Measurements from ENCODE around the gene SPINT4. TPM values are rescaled to one million over a fixed set of nuclear protein-coding genes. Genes with fewer than 3 reads are reported as not detected.

Gene SPINT4
- polyA plus RNA-seq, 6 donors from 2014 or later = not detected

DNA sequence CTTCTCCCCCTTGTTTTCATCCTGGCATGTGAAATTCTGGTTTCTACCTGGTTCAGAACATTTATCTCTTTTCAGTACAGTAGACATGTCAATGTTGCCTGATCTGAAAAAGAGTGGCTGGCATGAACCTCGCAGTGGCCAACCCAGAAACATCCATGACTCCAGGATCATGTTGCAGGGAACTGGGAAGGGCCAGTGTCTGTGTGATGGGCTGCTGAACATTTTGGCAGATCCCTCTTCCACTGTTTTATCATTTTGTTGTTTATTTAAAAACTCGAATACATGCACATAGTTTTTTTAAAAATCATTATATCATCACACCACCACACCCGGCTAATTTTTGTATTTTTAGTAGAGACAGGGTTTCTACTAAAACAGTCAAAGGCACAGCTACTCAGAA lies 50.5 kb downstream of the SPINT4 start:
- H3K4me3 Mint-ChIP-seq = no peak overlapping the region
- no peaks in the 10 kb centered on the region for H3K36me3 Mint-ChIP-seq
- H3K27me3 Mint-ChIP-seq = peaks cover 10 to 29% (median 27%) of the 10 kb centered on the region in 3 donors
- peaks cover 0 to 7% (median 5%) of the 10 kb centered on the region in 3 donors for H3K4me1 Mint-ChIP-seq
- H3K9me3 Mint-ChIP-seq = no peaks in the 10 kb centered on the region
- no peak overlapping the region for H3K27ac Mint-ChIP-seq
- ATAC-seq (ENCODE audit: low read depth in 2 of 2) (no peak), DNase-seq (no peak)

DNA sequence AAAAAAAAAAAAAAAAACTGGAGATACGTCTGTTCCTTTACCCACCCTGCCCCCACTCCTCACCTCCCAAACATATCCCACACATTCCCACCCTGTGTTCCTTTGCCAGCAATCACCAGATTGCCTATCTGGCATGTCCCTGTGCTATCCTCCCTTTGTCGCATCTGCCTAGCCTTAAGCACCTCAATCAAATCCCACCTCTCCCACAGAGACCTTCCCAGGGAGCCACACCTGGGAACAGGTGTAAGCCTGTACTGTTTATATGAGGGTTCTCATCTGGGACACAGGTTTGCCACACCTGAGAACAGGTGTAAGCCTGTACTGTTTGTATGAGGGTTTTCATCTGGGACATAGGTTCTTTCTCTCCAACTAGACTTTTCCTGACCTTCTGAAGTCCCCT lies 52.8 kb downstream of the SPINT4 start:
- DNase-seq = no peak

DNA sequence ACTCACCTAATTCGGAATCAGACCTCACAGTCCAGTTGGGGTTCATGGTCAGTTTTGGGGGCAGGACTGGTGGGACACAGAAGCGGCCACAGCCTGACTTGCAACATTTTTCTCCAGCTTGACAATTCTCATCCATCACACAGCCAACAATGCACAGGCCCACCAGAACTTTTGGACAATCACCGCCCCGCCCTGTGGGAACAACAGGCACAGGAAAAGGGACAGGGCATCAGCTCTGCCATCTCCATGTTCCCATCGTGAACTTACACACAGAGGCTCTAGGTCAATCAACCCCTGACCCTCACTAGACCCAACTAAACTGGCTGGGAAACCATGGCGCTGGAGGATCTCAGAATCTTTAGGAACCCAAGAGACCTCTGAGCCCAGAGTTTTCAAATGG lies 53.3 kb downstream of the SPINT4 start:
- H3K36me3 Mint-ChIP-seq = no peaks in the 10 kb centered on the region
- H3K27ac Mint-ChIP-seq = no peak overlapping the region
- peaks cover 16 to 45% (median 37%) of the 10 kb centered on the region in 3 donors for H3K27me3 Mint-ChIP-seq
- no peak for ATAC-seq (ENCODE audit: low read depth in 2 of 2)
- DNase-seq = no peak
- H3K4me1 Mint-ChIP-seq = peaks cover 0 to 7% (median 5%) of the 10 kb centered on the region in 3 donors
- H3K9me3 Mint-ChIP-seq = no peaks in the 10 kb centered on the region
- peak overlapping the region in 1 of 8 donors; percentile 19 for H3K4me3 Mint-ChIP-seq

More for the DNA sequence above, 52.8 kb downstream of the SPINT4 start:
- H3K9me3 Mint-ChIP-seq = no peaks in the 10 kb centered on the region
- peaks cover 0 to 7% (median 5%) of the 10 kb centered on the region in 3 donors for H3K4me1 Mint-ChIP-seq
- ATAC-seq (ENCODE audit: low read depth in 2 of 2) = no peak
- no peaks in the 10 kb centered on the region for H3K36me3 Mint-ChIP-seq
- peak overlapping the region in 1 of 6 donors; percentile 38 for H3K27ac Mint-ChIP-seq
- H3K4me3 Mint-ChIP-seq = no peak overlapping the region
- peaks cover 16 to 40% (median 33%) of the 10 kb centered on the region in 3 donors for H3K27me3 Mint-ChIP-seq

Other genes with a start within 250 kb of the SPINT4 start
- not detected for gene SPINT3, start 206.7 kb upstream of the SPINT4 start, polyA plus RNA-seq (ENCODE audit: low read depth in 6 of 6)
- gene WFDC6, start 182.9 kb upstream of the SPINT4 start, polyA plus RNA-seq (ENCODE audit: low read depth in 6 of 6) = not detected
- not detected for gene EPPIN, start 174.9 kb upstream of the SPINT4 start, polyA plus RNA-seq (ENCODE audit: low read depth in 6 of 6)
- not detected for gene WFDC8, start 143.1 kb upstream of the SPINT4 start, polyA plus RNA-seq (ENCODE audit: low read depth in 6 of 6)
- not detected for gene WFDC10A, start 92.6 kb upstream of the SPINT4 start, polyA plus RNA-seq (ENCODE audit: low read depth in 6 of 6)
- gene WFDC9, start 91.1 kb upstream of the SPINT4 start, polyA plus RNA-seq (ENCODE audit: low read depth in 6 of 6) = not detected
- not detected for gene WFDC11, start 52.1 kb upstream of the SPINT4 start, polyA plus RNA-seq (ENCODE audit: low read depth in 6 of 6)
- gene WFDC13, start 20.3 kb upstream of the SPINT4 start, polyA plus RNA-seq (ENCODE audit: low read depth in 6 of 6) = not detected
- gene WFDC10B, start 17.3 kb upstream of the SPINT4 start, polyA plus RNA-seq (ENCODE audit: low read depth in 6 of 6) = not detected
- not detected for gene WFDC3, start 69.5 kb downstream of the SPINT4 start, polyA plus RNA-seq (ENCODE audit: low read depth in 6 of 6)
- gene DNTTIP1, start 69.6 kb downstream of the SPINT4 start, polyA plus RNA-seq (ENCODE audit: low read depth in 6 of 6) = 10 to 100 TPM; 27.9 to 44.5 (median 37.7) TPM
- gene UBE2C, start 90.3 kb downstream of the SPINT4 start, polyA plus RNA-seq (ENCODE audit: low read depth in 6 of 6) = under 1 TPM in 1 of 6 donors, not detected in 5; 0.53 TPM
- 1 to 10 TPM in 1 of 6 donors, under 1 TPM in 2, not detected in 3; 0.64 to 1.2 (median 0.69) TPM for gene TNNC2, start 105.0 kb downstream of the SPINT4 start, polyA plus RNA-seq (ENCODE audit: low read depth in 6 of 6)
- 1 to 10 TPM in 3 of 6 donors, under 1 TPM in 2, not detected in 1; 0.45 to 1.9 (median 1.1) TPM for gene SNX21, start 111.5 kb downstream of the SPINT4 start, polyA plus RNA-seq (ENCODE audit: low read depth in 6 of 6)
- 10 to 100 TPM; 35.4 to 46.7 (median 38.7) TPM for gene ACOT8, start 135.0 kb downstream of the SPINT4 start, polyA plus RNA-seq (ENCODE audit: low read depth in 6 of 6)
- gene ZSWIM3, start 135.3 kb downstream of the SPINT4 start, polyA plus RNA-seq (ENCODE audit: low read depth in 6 of 6) = 1 to 10 TPM in 5 of 6 donors, not detected in 1; 1.3 to 2.9 (median 1.8) TPM
- gene ZSWIM1, start 158.9 kb downstream of the SPINT4 start, polyA plus RNA-seq (ENCODE audit: low read depth in 6 of 6) = 10 to 100 TPM in 1 of 6 donors, 1 to 10 TPM in 4, not detected in 1; 3.0 to 11.6 (median 4.7) TPM
- not detected for gene SPATA25, start 165.3 kb downstream of the SPINT4 start, polyA plus RNA-seq (ENCODE audit: low read depth in 6 of 6)
- 1 to 10 TPM in 3 of 6 donors, under 1 TPM in 2, not detected in 1; 0.69 to 2.4 (median 1.1) TPM for gene NEURL2, start 168.9 kb downstream of the SPINT4 start, polyA plus RNA-seq (ENCODE audit: low read depth in 6 of 6)
- 10 to 100 TPM; 28.6 to 46.5 (median 42.3) TPM for gene CTSA, start 169.0 kb downstream of the SPINT4 start, polyA plus RNA-seq (ENCODE audit: low read depth in 6 of 6)
- 10 to 100 TPM in 1 of 6 donors, 1 to 10 TPM in 4, under 1 TPM in 1; 0.66 to 10.2 (median 5.1) TPM for gene PLTP, start 189.8 kb downstream of the SPINT4 start, polyA plus RNA-seq (ENCODE audit: low read depth in 6 of 6)
- 100 to 1,000 TPM in 1 of 6 donors, 10 to 100 TPM in 5; 76.3 to 123 (median 91.4) TPM for gene PCIF1, start 212.3 kb downstream of the SPINT4 start, polyA plus RNA-seq (ENCODE audit: low read depth in 6 of 6)
- 10 to 100 TPM; 10.4 to 24.3 (median 15.5) TPM for gene ZNF335, start 249.9 kb downstream of the SPINT4 start, polyA plus RNA-seq (ENCODE audit: low read depth in 6 of 6)